ENCODE data around the gene RSPO1. TPM values are rescaled to one million over a fixed set of nuclear protein-coding genes. Genes with fewer than 3 reads are reported as not detected.

RSPO1 gene
- polyA plus RNA-seq, 1 experiment, result not detected

- DNase-seq (ENCODE audit: low read depth, low spot score), result no peak
- Histone ChIP-seq H3K4me3 (ENCODE audit: low read depth, low read length) (no peak overlapping the region), H3K27me3 (ENCODE audit: control insufficient read depth, insufficient read depth, low read length) (peaks cover 38% of the 10 kb centered on the region), H3K27ac (ENCODE audit: low read depth, low read length) (no peak overlapping the region), H3K9me3 (ENCODE audit: control insufficient read depth, insufficient read depth, low read length) (no peaks in the 10 kb centered on the region)
- TF ChIP-seq CTCF (IDR thresholded peaks at IDR 0.05; ENCODE audit: low read depth, low read length), result no peak
- ChIA-PET POLR2A (no interaction called here), CTCF (interaction anchor here (13.0 kb wide), 1 partner anchor 74 kb away, joined by 378 read pairs; no protein-coding TSS in a partner anchor)
These were observed 42.4 kb upstream of the RSPO1 start for GRCh38 chr1:37677143-37677439.

- POLR2A ChIA-PET, result no interaction called here
- H3K9me3 ChIP-seq (ENCODE audit: control insufficient read depth, insufficient read depth, low read length), result no peaks in the 10 kb centered on the region
- TF ChIP-seq CTCF (IDR thresholded peaks at IDR 0.05; ENCODE audit: low read depth, low read length), result no peak
- CTCF ChIA-PET, result interaction anchor here (13.0 kb wide), 1 partner anchor 73 kb away, joined by 378 read pairs; no protein-coding TSS in a partner anchor
- DNase-seq (ENCODE audit: low read depth, low spot score), result no peak
- H3K4me3 ChIP-seq (ENCODE audit: low read depth, low read length), result no peak overlapping the region
- peaks cover 42% of the 10 kb centered on the region for H3K27me3 ChIP-seq (ENCODE audit: control insufficient read depth, insufficient read depth, low read length)
- H3K27ac ChIP-seq (ENCODE audit: low read depth, low read length), result no peak overlapping the region
These were observed 41.8 kb upstream of the RSPO1 start for GRCh38 chr1:37676281-37677142.

GRCh38 chr1:37673920-37674319, 39.2 kb upstream of the RSPO1 start:
- Histone ChIP-seq H3K4me3 (ENCODE audit: low read depth, low read length) (no peak overlapping the region), H3K27me3 (ENCODE audit: control insufficient read depth, insufficient read depth, low read length) (peaks cover 45% of the 10 kb centered on the region), H3K27ac (ENCODE audit: low read depth, low read length) (no peak overlapping the region), H3K9me3 (ENCODE audit: control insufficient read depth, insufficient read depth, low read length) (no peaks in the 10 kb centered on the region)
- no peak for TF ChIP-seq CTCF (IDR thresholded peaks at IDR 0.05; ENCODE audit: low read depth, low read length)
- ChIA-PET POLR2A (no interaction called here), CTCF (interaction anchor here (0.7 to 13.0 kb wide), 3 partner anchors 9 to 71 kb away, joined by 3 to 378 read pairs (median 3); no protein-coding TSS in a partner anchor)
- no peak for DNase-seq (ENCODE audit: low read depth, low spot score)

- no peak for DNase-seq (ENCODE audit: low read depth, low spot score)
- TF ChIP-seq CTCF (IDR thresholded peaks at IDR 0.05; ENCODE audit: low read depth, low read length), result no peak
- POLR2A ChIA-PET, result no interaction called here
- no peak overlapping the region for H3K27ac ChIP-seq (ENCODE audit: low read depth, low read length)
- CTCF ChIA-PET, result interaction anchor here (1.6 kb wide), 1 partner anchor 9 kb away, joined by 5 read pairs; no protein-coding TSS in a partner anchor
- peaks cover 49% of the 10 kb centered on the region for H3K27me3 ChIP-seq (ENCODE audit: control insufficient read depth, insufficient read depth, low read length)
- no peak overlapping the region for H3K4me3 ChIP-seq (ENCODE audit: low read depth, low read length)
- no peaks in the 10 kb centered on the region for H3K9me3 ChIP-seq (ENCODE audit: control insufficient read depth, insufficient read depth, low read length)
These were observed 37.6 kb upstream of the RSPO1 start for GRCh38 chr1:37672136-37672870.

GRCh38 chr1:37671261-37671660, 36.6 kb upstream of the RSPO1 start:
- H3K9me3 ChIP-seq (ENCODE audit: control insufficient read depth, insufficient read depth, low read length), result no peaks in the 10 kb centered on the region
- no peak overlapping the region for H3K4me3 ChIP-seq (ENCODE audit: low read depth, low read length)
- POLR2A ChIA-PET, result no interaction called here
- peaks cover 46% of the 10 kb centered on the region for H3K27me3 ChIP-seq (ENCODE audit: control insufficient read depth, insufficient read depth, low read length)
- H3K27ac ChIP-seq (ENCODE audit: low read depth, low read length), result no peak overlapping the region
- no peak for TF ChIP-seq CTCF (IDR thresholded peaks at IDR 0.05; ENCODE audit: low read depth, low read length)
- no peak for DNase-seq (ENCODE audit: low read depth, low spot score)
- CTCF ChIA-PET, result interaction anchor here (1.1 to 1.6 kb wide), 2 partner anchors 10 to 11 kb away, joined by 3 to 5 read pairs; no protein-coding TSS in a partner anchor

Measured in AG04450 (cell line).